Raji (cell line): ENCODE results near the gene MLXIP.

Experiments
- POLR2A ChIP-seq: IDR thresholded peaks from 2 replicates; pipeline ENCODE4 v1.6.1; 2011; ENCODE audit warnings: low read depth, low read length, control low read depth; ENCODE audit not compliant: insufficient read depth

MLXIP gene

GRCh38 chr12:122078141-122079032 is at the start of gene MLXIP:
MLXIP (plus strand) TSS chr12:122078756; CDS start chr12:122078854, 98 bp downstream.
- TF ChIP-seq POLR2A, result peak; percentile 90

GRCh38 chr12:122028905-122029560 is 49.5 kb upstream of the MLXIP start:
- TF ChIP-seq POLR2A, result 0 out of 2 replicates have a peak, but pooled peaks have one; percentile 16

- TF ChIP-seq POLR2A, result no peak
Measured at GRCh38 chr12:122029620-122030423, 48.7 kb upstream of the MLXIP start.

- no peak for TF ChIP-seq POLR2A
Measured at GRCh38 chr12:122030424-122031035, 48.0 kb upstream of the MLXIP start.

- TF ChIP-seq POLR2A, result no peak
Measured at GRCh38 chr12:122031342-122032216, 47.0 kb upstream of the MLXIP start.

GRCh38 chr12:122032580-122032979 is 46.0 kb upstream of the MLXIP start:
- 0 out of 2 replicates have a peak, but pooled peaks have one; percentile 33 for TF ChIP-seq POLR2A

GRCh38 chr12:122035292-122035691 is 43.3 kb upstream of the MLXIP start:
- no peak for TF ChIP-seq POLR2A

- no peak for TF ChIP-seq POLR2A
Measured at GRCh38 chr12:122036153-122036552, 42.4 kb upstream of the MLXIP start.

- no peak for TF ChIP-seq POLR2A
Measured at GRCh38 chr12:122040579-122041386, 37.8 kb upstream of the MLXIP start.

- no peak for TF ChIP-seq POLR2A
Measured at GRCh38 chr12:122042910-122043309, 35.6 kb upstream of the MLXIP start.

- TF ChIP-seq POLR2A, result no peak
Measured at GRCh38 chr12:122043476-122043875, 35.1 kb upstream of the MLXIP start.

- no peak for TF ChIP-seq POLR2A
Measured at GRCh38 chr12:122045262-122045661, 33.3 kb upstream of the MLXIP start.

GRCh38 chr12:122046145-122046544 is 32.4 kb upstream of the MLXIP start:
- TF ChIP-seq POLR2A, result no peak
